Pancreas (tissue), 10 donors: ENCODE measurements around the gene MOCS3. TPM values are rescaled to one million over a fixed set of nuclear protein-coding genes. Genes with fewer than 3 reads are reported as not detected.
A peak's percentile ranks its signal among the peaks of the same experiment; 100 is the strongest.

ENCODE experiments used
- ATAC-seq, 4 donors: fragments of 200-7000 bp; cut with Tn5 transposase; one replicate each; pipeline versions ENCODE4 v1.8.0 to v1.9.1; 2020; ENCODE audit warnings: mild to moderate bottlenecking in 4 of 4, moderate library complexity in 4 of 4
- DNase-seq, 6 donors: peaks; one replicate each; pipeline ENCODE4 v3.0.0-alpha.2; 2020
- FAIRE-seq: peaks from 2 replicates; lab custom pipeline; 2012; peaks lifted over from hg19 to GRCh38; lab: Jason Lieb, UNC
- H3K27ac ChIP-seq, 4 donors: fragments of 200-600 bp; sonication (generic); 1 replicate in 3 of 4; 2 replicates in 1 of 4; pipeline versions ENCODE4 v1.5.0 to v1.8.0; 2020
- H3K27me3 ChIP-seq, 4 donors: fragments of 200-600 bp; one replicate each; pipeline ENCODE4 v1.8.0; 2021
- H3K36me3 ChIP-seq, 3 donors: fragments of 200-600 bp; sonication (generic) in 1 of 3; one replicate each; pipeline versions ENCODE4 v1.5.0 to v1.8.0; 2020 to 2021
- H3K4me1 ChIP-seq, 3 donors: fragments of 200-600 bp; one replicate each; pipeline ENCODE4 v1.8.0; 2021
- H3K4me3 ChIP-seq, 4 donors: fragments of 200-600 bp; sonication (generic) in 2 of 4; one replicate each; pipeline versions ENCODE4 v1.5.0 to v1.8.0; 2020 to 2021
- H3K9me3 ChIP-seq, 4 donors: fragments of 200-600 bp; one replicate each; pipeline ENCODE4 v1.8.0; 2021
- CTCF ChIP-seq, 4 donors: fragments of 200-600 bp; sonication (generic) in 3 of 4; IDR thresholded peaks; one replicate each; pipeline versions ENCODE4 v1.5.0 to v1.8.0; 2021; ENCODE audit warnings: antibody characterized with exemption in 4 of 4
- WGBS, 2 donors: extraction: QIAGEN DNeasy Blood & Tissue Kit; methylation state at CpG; one replicate each; pipeline ENCODE4 v1.1.7; 2013; 5-methylcytosine and 5-hydroxymethylcytosine counted together
- intact Hi-C, 3 donors: fragments of 100-400 bp; cut with DNase I; formaldehyde crosslinking; loops; one replicate each; pipeline versions ENCODE4 v1.11.1 to v1.14.2; 2022
- polyA plus RNA-seq, 2 donors: library from polyadenylated mRNA; stranded (reverse); fragments of 200-250 nt; gene quantifications; one replicate each; pipeline ENCODE4 v1.2.3, GENCODE V29; 2013
- total RNA-seq, 6 donors: library from RNA; stranded (reverse); fragmentation: NEBNext Ultra II Directional in 4 of 6; extraction: Animal tissue kit (Norgen Biotek cat#: 25700) in 4 of 6; gene quantifications; one replicate each; pipeline versions ENCODE4 v1.2.1 to v1.2.4, GENCODE V29; 2021 to 2023
- donor health status: healthy with polysubstance abuse.
- donor health status: DM: no; HTN: no; CAD: no; lungs with moderate emphysema.
- donor health status: DM: no; HTN: no; CAD: no.
- donor health status: control.
- donor health status: control.
- donor health status: Bipolar disorder and iron deficiency.
- donor health status: DM: yes; HTN: yes; CAD: no.
- donor health status: DM: no; HTN: no; CAD: no.
- donor health status: DM: no; HTN: no; CAD: no.
- donor health status: DM: yes; HTN: yes; CAD: no.

The MOCS3 gene
- total and polyA plus RNA-seq, 8 donors: 0.72 to 2.3 (median 1.8) TPM

- TF ChIP-seq CTCF (IDR thresholded peaks at IDR 0.05): no peak
- Histone ChIP-seq H3K27me3 (no peaks in the 10 kb centered on the region), H3K9me3 (no peaks in the 10 kb centered on the region), H3K4me3 (no peak overlapping the region), H3K4me1 (peaks cover 0 to 3% (median 0%) of the 10 kb centered on the region in 3 donors), H3K36me3 (no peaks in the 10 kb centered on the region), H3K27ac (no peak overlapping the region)
- WGBS, 2 donors: 42 to 49% methylated on average over 4 of the region's 4 CpGs
- intact Hi-C loops: loop anchor here in 1 of 3 donors (5.0 kb wide), 1 partner anchor 310 kb away; no protein-coding TSS in a partner anchor
- no peak for DNase-seq
- FAIRE-seq: no peak
- ATAC-seq: no peak
These were observed 33.7 kb downstream of the MOCS3 start for GRCh38 chr20:50992336-50992732.

DNA sequence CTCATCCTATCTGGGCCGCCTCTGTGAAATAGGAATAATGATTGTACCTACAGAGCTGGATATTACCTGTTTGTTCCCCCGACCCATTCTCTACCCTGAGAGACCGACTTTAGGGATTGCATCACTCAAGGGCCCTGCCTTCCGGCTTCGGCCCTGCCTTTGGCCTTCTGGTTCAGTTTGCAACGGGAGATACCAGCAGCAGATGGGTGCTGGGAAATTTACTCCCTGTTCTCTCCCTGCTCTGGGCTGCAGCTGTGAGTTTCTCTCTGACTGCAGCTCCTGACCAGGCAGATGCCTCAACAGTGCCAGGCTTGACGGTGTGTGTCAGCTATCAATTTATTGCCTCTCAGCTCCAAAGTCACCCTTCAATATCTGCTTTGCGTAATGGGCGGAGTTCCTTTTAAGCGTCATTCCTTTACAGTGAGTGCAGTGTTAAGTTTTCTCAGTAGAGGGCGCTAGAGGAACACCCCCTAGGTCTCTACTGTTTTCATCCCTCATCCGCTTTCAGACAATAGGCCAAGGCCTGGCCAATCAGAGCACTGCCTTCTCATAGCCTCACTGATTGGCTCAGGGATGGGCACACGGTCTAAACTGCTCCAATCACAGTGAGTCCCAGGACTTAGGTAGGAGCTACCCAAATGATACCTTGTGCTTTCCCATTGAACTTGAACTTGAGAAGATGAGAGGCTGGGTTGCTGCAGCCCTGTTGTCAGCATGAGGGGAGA, 34.3 kb downstream of the MOCS3 start:
- Histone ChIP-seq H3K4me3 (no peak overlapping the region), H3K27me3 (no peaks in the 10 kb centered on the region), H3K9me3 (no peaks in the 10 kb centered on the region), H3K4me1 (no peaks in the 10 kb centered on the region), H3K27ac (no peak overlapping the region), H3K36me3 (no peaks in the 10 kb centered on the region)
- peak in 1 of 4 donors; percentile 16 for TF ChIP-seq CTCF (IDR thresholded peaks at IDR 0.05)
- ATAC-seq: peak in 3 of 4 donors; percentile 41 to 68 (median 49)
- WGBS, 2 donors: 33 to 35% methylated on average over 13 of the region's 13 CpGs
- DNase-seq: no peak
- intact Hi-C loops: loop anchor here in 1 of 3 donors (5.0 kb wide), 1 partner anchor 309 kb away; no protein-coding TSS in a partner anchor
- no peak for FAIRE-seq

- no peak overlapping the region for H3K4me3 ChIP-seq
- DNase-seq: no peak
These were observed 35.3 kb downstream of the MOCS3 start for GRCh38 chr20:50993876-50994275.

DNA sequence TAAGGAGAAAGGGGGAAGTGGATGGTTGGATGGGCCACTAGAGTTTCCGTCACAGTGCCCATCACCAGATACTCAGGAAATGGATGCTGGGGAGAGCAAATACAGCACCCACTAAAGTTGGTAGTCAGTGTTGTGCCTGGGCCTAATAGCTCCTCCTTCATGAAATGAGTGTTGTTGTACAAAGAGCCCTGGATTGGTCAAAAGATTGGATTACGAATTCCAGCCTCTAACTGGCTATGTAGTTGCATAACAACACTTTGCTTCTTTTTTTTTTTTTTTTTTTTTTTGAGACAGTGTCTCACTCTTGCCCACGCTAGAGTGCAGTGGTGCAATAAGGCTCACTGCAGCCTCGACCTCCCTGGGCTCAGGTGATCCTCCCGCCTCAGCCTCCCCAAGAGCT, 36.9 kb downstream of the MOCS3 start:
- DNase-seq (no peak), FAIRE-seq (no peak), ATAC-seq (no peak)
- 68 to 88% methylated on average over 5 of the region's 5 CpGs for WGBS, 2 donors
- TF ChIP-seq CTCF (IDR thresholded peaks at IDR 0.05): no peak
- no peak overlapping the region for H3K27ac ChIP-seq
- H3K36me3 ChIP-seq: no peaks in the 10 kb centered on the region
- intact Hi-C loops: no loop called here
- H3K4me1 ChIP-seq: no peaks in the 10 kb centered on the region
- no peaks in the 10 kb centered on the region for H3K27me3 ChIP-seq
- H3K9me3 ChIP-seq: no peaks in the 10 kb centered on the region
- no peak overlapping the region for H3K4me3 ChIP-seq

More at GRCh38 chr20:50993876-50994275, 35.3 kb downstream of the MOCS3 start:
- WGBS, 2 donors: 58 to 74% methylated on average over 9 of the region's 9 CpGs
- H3K9me3 ChIP-seq: no peaks in the 10 kb centered on the region
- FAIRE-seq (no peak), ATAC-seq (no peak)
- no peak for TF ChIP-seq CTCF (IDR thresholded peaks at IDR 0.05)
- H3K4me1 ChIP-seq: no peaks in the 10 kb centered on the region
- no peaks in the 10 kb centered on the region for H3K27me3 ChIP-seq
- intact Hi-C loops: loop anchor here in 1 of 3 donors (5.0 kb wide), 1 partner anchor 308 kb away; no protein-coding TSS in a partner anchor
- no peaks in the 10 kb centered on the region for H3K36me3 ChIP-seq
- no peak overlapping the region for H3K27ac ChIP-seq
